ENCODE data around the gene NME7.
"Not testable (repeated sequence)": the region's sequence is repeated elsewhere in the genome, so short reads cannot be mapped to it uniquely, and the experiment has no call there.

Gene NME7

GRCh38 chr1:169126335-169126734 is 241.3 kb downstream of the NME7 start:
- DNase-seq (ENCODE audit: low read depth) = no peak

- not testable (repeated sequence) for DNase-seq (ENCODE audit: low read depth)
These were observed 242.0 kb downstream of the NME7 start for GRCh38 chr1:169125597-169125996.

- no peak for DNase-seq (ENCODE audit: low read depth)
These were observed 243.1 kb downstream of the NME7 start for GRCh38 chr1:169124459-169124858.

GRCh38 chr1:169122976-169123375 is 244.6 kb downstream of the NME7 start:
- no peak for DNase-seq (ENCODE audit: low read depth)

- no peak for DNase-seq (ENCODE audit: low read depth)
These were observed 246.3 kb downstream of the NME7 start for GRCh38 chr1:169121146-169121923.

GRCh38 chr1:169120066-169120465 is 247.5 kb downstream of the NME7 start:
- DNase-seq (ENCODE audit: low read depth) = no peak

DNA sequence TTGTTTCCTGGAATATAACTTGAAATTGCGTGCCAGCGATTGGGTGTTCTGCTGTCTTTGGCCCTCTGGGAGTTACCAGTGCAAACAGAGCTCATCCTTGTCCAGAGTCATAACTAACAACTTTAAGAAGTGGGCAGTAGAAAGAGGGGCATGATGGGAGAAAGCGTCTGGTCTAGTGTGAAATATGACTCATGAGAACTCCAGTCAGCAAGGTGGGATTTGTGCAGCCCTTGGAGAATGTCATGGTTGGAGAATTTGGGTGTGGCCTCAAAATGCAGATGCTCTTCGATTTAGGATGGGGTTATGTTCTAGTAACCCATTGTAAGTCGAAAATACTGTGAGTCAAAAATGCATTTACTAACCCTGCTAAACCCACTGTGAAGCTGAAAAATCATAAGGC is 248.2 kb downstream of the NME7 start:
- DNase-seq (ENCODE audit: low read depth) = no peak

DNA sequence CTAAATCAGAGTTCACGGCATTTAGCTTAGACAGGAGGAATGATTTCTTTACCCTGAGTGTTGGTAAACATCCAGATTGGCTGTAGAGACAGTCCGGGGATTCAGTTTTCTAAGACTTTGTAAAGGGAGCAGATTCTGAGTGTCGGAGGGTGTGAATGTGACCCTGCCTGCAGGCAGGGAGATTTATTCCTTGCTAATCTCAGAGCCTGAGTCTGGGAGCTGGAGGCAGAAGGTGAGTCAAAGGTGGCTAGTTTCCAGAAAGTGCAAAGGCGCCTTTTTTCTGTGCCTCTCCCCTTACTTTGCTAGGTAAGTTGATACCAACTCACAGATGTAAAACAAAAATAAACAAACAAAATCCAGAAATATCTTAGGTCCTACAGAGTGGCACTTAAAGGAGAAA is 249.4 kb downstream of the NME7 start:
- no peak for DNase-seq (ENCODE audit: low read depth)

GRCh38 chr1:169117599-169117998 is 250.0 kb downstream of the NME7 start:
- no peak for DNase-seq (ENCODE audit: low read depth)

DNA sequence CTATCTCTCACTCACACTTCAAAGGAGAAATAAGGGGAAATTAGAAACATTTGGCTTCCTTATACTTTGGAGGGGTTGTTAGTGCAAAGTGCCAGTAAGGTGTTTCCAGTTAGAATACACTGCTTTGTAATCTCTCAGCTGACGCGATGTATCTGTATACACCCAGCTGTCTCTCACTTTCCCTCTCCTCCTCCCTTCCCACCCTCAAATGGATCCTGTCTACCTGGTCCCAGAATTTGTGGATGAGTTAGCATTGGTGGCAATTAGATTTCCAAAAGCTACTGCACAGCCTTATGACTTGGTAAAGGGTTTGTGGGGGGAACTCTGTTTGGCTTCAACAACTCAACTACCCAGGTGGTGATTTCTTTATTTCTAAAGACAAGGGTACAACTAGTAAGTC is 250.6 kb downstream of the NME7 start:
- no peak for DNase-seq (ENCODE audit: low read depth)

DNA sequence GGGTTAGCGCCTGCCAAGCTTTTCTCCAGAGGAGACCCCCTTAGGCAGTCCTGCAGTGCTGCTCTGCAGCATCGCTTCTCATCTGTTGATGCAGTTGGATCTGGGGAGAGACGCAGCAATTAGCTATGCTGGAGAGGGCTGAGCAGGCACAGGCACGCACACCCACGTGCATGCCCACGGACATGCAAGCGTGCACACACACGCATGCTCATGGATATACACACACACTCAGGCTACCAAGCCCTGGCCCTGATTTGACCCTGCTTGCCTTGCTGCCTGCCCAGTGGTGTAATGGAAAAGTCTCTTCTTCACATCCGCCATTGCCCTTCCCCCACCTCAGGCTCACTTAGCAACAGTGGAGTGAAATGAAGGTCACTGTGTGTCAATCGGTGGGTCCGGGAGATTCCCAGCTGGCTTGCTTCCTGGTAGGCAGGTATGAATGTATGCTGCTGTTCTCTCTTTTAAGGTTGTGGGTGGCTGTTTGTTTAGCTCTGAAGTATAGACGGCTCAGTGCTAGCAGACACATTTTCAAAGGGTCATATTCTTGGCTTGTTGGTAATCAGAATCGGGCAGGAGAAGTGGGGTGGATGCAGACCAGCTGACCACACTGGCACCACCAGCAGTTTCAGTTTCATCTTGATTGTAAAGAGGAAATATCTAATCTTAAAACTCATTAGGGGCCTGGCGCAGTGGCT is 251.6 kb downstream of the NME7 start:
- DNase-seq (ENCODE audit: low read depth) = no peak

- DNase-seq (ENCODE audit: low read depth) = no peak
These were observed 253.9 kb downstream of the NME7 start for GRCh38 chr1:169113613-169114119.

GRCh38 chr1:169112241-169112640 is 255.4 kb downstream of the NME7 start:
- DNase-seq (ENCODE audit: low read depth) = no peak

DNA sequence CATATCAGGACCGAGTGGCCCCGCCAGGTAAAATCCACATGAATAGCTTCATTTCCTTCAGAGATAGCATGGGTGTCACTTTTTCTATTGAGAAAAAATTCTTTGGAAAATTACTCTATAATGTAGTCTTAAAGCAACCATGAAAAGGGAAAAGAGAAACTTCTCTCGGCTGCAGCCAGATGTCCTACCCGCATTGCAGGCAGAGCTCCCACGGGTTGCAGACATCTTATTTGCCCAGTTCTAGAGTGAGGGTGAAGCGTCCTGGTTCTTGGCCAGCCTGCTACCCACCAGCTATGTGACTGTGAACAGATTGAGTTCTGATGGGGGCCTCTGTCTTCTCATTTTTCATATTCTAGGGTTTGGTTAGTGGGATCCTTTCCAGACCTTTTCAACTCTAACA is 256.1 kb downstream of the NME7 start:
- no peak for DNase-seq (ENCODE audit: low read depth)

GRCh38 chr1:169110689-169111447 is 256.7 kb downstream of the NME7 start:
- DNase-seq (ENCODE audit: low read depth) = no peak

DNA sequence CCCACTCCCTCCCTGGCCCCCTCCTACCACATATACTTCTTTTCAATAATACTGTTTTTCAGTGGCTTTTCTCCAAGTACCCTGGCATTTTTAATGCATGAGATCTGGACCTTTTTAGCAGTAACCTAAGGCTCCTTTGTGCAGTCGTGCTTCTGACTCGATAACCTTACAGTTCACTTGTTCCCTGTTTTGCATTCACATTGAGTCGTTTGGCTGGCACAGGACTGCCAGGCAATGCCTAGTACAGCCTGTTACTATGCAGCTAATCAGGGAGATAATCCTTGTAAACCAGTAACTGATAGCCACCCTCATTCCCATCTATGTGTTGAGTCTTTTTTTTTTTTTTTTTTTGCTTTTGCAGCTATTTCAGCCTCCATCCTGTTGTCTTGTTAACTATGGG is 257.4 kb downstream of the NME7 start:
- no peak for DNase-seq (ENCODE audit: low read depth)

GRCh38 chr1:169109561-169110134 is 257.9 kb downstream of the NME7 start:
- no peak for DNase-seq (ENCODE audit: low read depth)

GRCh38 chr1:169108863-169109560 is 258.6 kb downstream of the NME7 start:
- no peak for DNase-seq (ENCODE audit: low read depth)

DNA sequence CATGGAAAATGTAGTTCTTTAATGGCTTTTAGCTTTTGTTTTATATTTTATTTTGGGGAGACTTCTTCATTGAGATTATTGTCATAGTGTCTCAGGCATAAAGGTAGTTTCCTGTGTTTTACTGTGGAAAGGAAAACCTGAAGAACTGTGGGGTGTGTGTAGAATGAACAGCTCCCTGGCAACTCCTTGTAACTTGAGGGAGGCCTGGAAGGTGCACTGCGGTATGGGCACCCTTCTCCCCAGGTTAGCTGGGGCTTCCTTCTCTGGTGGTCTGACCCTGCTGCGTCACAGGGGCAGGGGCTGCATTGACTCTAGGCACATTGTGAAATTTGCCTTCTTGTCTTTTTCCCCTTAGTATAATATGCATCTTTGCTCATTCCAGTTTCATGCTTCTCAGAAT is 259.4 kb downstream of the NME7 start:
- no peak for DNase-seq (ENCODE audit: low read depth)

DNA sequence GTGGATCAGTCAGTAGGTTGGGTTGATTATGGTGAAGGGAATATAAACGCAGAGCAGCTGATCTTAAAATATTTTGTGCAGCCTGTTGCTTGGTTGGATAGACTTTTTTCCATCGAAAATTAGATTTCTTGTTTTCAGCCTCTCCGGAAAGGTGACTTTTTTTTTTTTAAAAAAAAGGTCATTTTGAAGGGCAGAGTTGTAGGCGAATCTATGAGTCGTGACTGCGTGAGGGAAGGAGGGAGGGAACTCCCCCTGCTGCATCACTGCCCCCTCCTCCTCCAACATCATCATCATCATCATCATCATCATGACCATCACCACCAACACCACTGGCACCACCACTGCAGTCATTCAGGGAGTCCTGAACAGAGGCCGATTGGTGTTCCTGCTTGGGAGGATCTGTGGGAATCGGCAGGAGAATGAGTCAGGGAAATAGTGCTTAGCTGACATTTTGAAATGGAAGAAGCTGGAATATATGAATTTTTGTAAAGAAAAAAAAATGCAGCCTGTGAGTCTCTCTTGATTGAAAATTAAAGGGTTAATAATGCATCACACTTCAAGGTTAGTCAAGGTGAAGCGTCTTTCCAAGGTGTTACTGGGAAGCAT is 259.9 kb downstream of the NME7 start:
- no peak for DNase-seq (ENCODE audit: low read depth)

DNA sequence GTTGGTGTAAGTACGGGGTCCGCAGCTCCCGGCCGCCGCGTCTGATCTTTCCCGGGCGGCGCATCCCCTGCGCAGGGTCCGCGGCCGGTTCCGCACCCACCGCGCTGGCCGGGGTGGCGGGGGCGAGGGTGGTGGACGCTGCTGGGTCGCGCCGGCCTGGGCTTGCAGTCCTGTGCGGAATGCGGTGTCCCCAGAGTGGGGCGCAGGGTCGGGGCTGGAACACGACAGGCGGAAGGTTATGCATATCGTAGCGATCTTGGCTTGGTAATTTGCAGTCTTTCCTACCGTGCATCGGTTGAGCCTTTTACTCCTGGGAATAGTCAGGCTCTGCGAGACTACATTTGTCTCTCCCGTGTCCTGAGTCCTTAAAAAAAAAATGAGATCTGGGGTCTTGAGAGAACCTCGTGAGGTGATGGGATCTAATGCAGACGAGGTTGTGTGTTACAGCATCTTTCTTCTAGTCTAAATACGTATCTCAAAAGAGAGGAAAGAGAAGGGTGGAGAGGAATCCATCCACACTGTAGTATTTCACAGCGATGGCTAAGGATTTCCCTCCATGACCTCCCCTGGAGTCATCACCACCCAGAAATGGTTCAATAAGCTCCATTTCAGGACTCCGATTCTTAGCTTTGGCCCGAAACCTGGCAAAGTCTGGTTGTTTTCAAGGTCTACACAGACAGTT is 260.5 kb downstream of the NME7 start:
- no peak for DNase-seq (ENCODE audit: low read depth)

Measured in activated T-helper 1 cell treated with Interleukin-2 at 50 U/mL for 16 hours (primary cell).